Sigmoid colon (tissue), 3 donors: ENCODE data around the gene C21orf91.

Experiments used
- CTCF ChIP-seq, 4 experiments: fragments of 450-650 bp in 3 of 4; fragments of 200-600 bp in 1 of 4; IDR thresholded peaks; one replicate each; pipeline ENCODE4 v1.5.1; 2016 to 2019; ENCODE audit warnings: antibody characterized with exemption in 4 of 4, mild to moderate bottlenecking in 3 of 4, moderate library complexity in 2 of 4
- POLR2A ChIP-seq, 2 donors: fragments of 450-650 bp; IDR thresholded peaks; one replicate each; pipeline ENCODE4 v1.6.1; 2016; ENCODE audit warnings: antibody characterized with exemption in 2 of 2, mild to moderate bottlenecking in 2 of 2, moderate library complexity in 2 of 2

GRCh38 chr21:17789069-17789468, 30.1 kb downstream of the C21orf91 start:
- no peak for TF ChIP-seq CTCF (IDR thresholded peaks at IDR 0.05)
- TF ChIP-seq POLR2A (IDR thresholded peaks at IDR 0.05): no peak
